H1 (cell line): Measurements from ENCODE around the gene JUP. TPM values are rescaled to one million over a fixed set of nuclear protein-coding genes. Genes with fewer than 3 reads are reported as not detected.

Source experiments
- CTCF ChIA-PET: fragments of 300-600 bp; sonication (Branson Sonifier 250); formaldehyde crosslinking; loops from one replicate; lab custom pipeline; 2021; ENCODE audit not compliant: partially characterized antibody; lab: Charles Lee
- POLR2A ChIA-PET: fragments of 300-600 bp; sonication (Branson Sonifier 250); formaldehyde crosslinking; loops from one replicate; lab custom pipeline; 2021; ENCODE audit warnings: inconsistent platforms; ENCODE audit not compliant: partially characterized antibody; lab: Charles Lee
- DNase-seq, 2 experiments: peaks; one replicate each; pipeline versions ENCODE4 v3.0.0 to v3.0.0-alpha.2; 2010 to 2022; ENCODE audit warnings: low spot score in 2 of 2, low read depth in 1 of 2, mixed read lengths in 1 of 2
- FAIRE-seq: peaks from 2 replicates; lab custom pipeline; 2011; peaks lifted over from hg19 to GRCh38; lab: Jason Lieb, UNC
- H2AFZ ChIP-seq: 2 replicates; pipeline ENCODE4 v1.8.1; 2012; ENCODE audit warnings: low read length, inconsistent platforms
- H2AK5ac ChIP-seq: 2 replicates; pipeline ENCODE4 v1.6.1; 2013; ENCODE audit warnings: low read depth, low read length
- H2BK120ac ChIP-seq: replicated peaks from 2 replicates; pipeline ENCODE3; 2013; ENCODE audit warnings: low read depth, low read length, inconsistent platforms
- H2BK12ac ChIP-seq: 2 replicates; pipeline ENCODE4 v1.6.1; 2013; ENCODE audit warnings: low read depth, low read length
- H2BK15ac ChIP-seq: 2 replicates; pipeline ENCODE4 v1.6.1; 2013; ENCODE audit warnings: low read length
- H2BK20ac ChIP-seq: 2 replicates; pipeline ENCODE4 v1.6.1; 2013; ENCODE audit warnings: low read length
- H2BK5ac ChIP-seq: 2 replicates; pipeline ENCODE4 v1.6.1; 2013; ENCODE audit warnings: low read depth, low read length
- H3K14ac ChIP-seq: 2 replicates; pipeline ENCODE4 v1.6.1; 2013; ENCODE audit warnings: inconsistent platforms; ENCODE audit not compliant: insufficient read length
- H3K18ac ChIP-seq: 2 replicates; pipeline ENCODE4 v1.6.1; 2013; ENCODE audit warnings: low read length; ENCODE audit errors: extremely low read depth
- H3K23ac ChIP-seq: 2 replicates; pipeline ENCODE4 v1.6.1; 2013; ENCODE audit warnings: inconsistent platforms; ENCODE audit not compliant: insufficient read length
- H3K23me2 ChIP-seq: 2 replicates; pipeline ENCODE4 v1.6.1; 2013; ENCODE audit warnings: low read depth, low read length
- H3K27ac ChIP-seq: 2 replicates; pipeline ENCODE4 v1.6.1; 2011; ENCODE audit warnings: low read depth, low read length, inconsistent platforms
- H3K27me3 ChIP-seq, 4 experiments: replicated peaks in 1 of 4; 1 replicate in 1 of 4; 2 replicates in 3 of 4; pipeline versions ENCODE4 v1.6.1 to v1.8.1; 2011 to 2013; ENCODE audit warnings: low read length in 3 of 4, mild to moderate bottlenecking in 3 of 4, inconsistent platforms in 2 of 4, mixed read lengths in 2 of 4, moderate library complexity in 1 of 4; ENCODE audit not compliant: control insufficient read depth in 3 of 4, insufficient read depth in 3 of 4; ENCODE audit errors: extremely low read depth in 1 of 4
- H3K36me3 ChIP-seq, 4 experiments: 2 replicates each; pipeline versions ENCODE4 v1.6.1 to v1.8.1; 2011 to 2013; ENCODE audit warnings: mild to moderate bottlenecking in 4 of 4, low read length in 3 of 4, moderate library complexity in 2 of 4, control low read depth in 1 of 4, inconsistent platforms in 1 of 4; ENCODE audit not compliant: insufficient read depth in 4 of 4, control insufficient read depth in 2 of 4
- H3K4ac ChIP-seq: replicated peaks from 2 replicates; pipeline ENCODE3; 2013; ENCODE audit warnings: low read length, low read depth, mixed read lengths, inconsistent platforms; ENCODE audit not compliant: insufficient read length
- H3K4me1 ChIP-seq, 4 experiments: replicated peaks in 1 of 4; 1 replicate in 1 of 4; 2 replicates in 3 of 4; pipeline versions ENCODE4 v1.6.1 to v1.8.1; 2011 to 2013; ENCODE audit warnings: low read length in 3 of 4, inconsistent platforms in 2 of 4, mixed read lengths in 1 of 4; ENCODE audit not compliant: insufficient read depth in 4 of 4, control insufficient read depth in 3 of 4
- H3K4me2 ChIP-seq, 2 experiments: 2 replicates each; pipeline versions ENCODE4 v1.6.1 to v1.8.1; 2011 to 2013; ENCODE audit warnings: low read depth in 2 of 2, low read length in 2 of 2, control low read depth in 1 of 2, inconsistent platforms in 1 of 2, mild to moderate bottlenecking in 1 of 2; ENCODE audit not compliant: insufficient read depth in 1 of 2
- H3K4me3 ChIP-seq, 4 experiments: fragments of 200-600, 300-600 bp in 1 of 4; sonication (generic), shearing (Covaris generic), sonication (Bioruptor Twin) in 1 of 4; 2 replicates each; pipeline versions ENCODE4 v1.5.1 to v1.8.1; 2011 to 2016; ENCODE audit warnings: low read length in 4 of 4, low read depth in 3 of 4, control low read depth in 2 of 4, inconsistent platforms in 2 of 4, mild to moderate bottlenecking in 2 of 4, mixed read lengths in 1 of 4, moderate library complexity in 1 of 4; ENCODE audit not compliant: insufficient read depth in 2 of 4; ENCODE audit errors: extremely low read depth in 1 of 4
- H3K56ac ChIP-seq: replicated peaks from 2 replicates; pipeline ENCODE3; 2013; ENCODE audit warnings: low read depth, mild to moderate bottlenecking, mixed read lengths, low read length, inconsistent platforms; ENCODE audit not compliant: insufficient read length
- H3K79me1 ChIP-seq: 2 replicates; pipeline ENCODE4 v1.6.1; 2013; ENCODE audit warnings: low read depth, low read length, control low read depth
- H3K79me2 ChIP-seq, 2 experiments: 2 replicates each; pipeline versions ENCODE4 v1.6.1 to v1.8.1; 2012 to 2013; ENCODE audit warnings: low read length in 2 of 2, mild to moderate bottlenecking in 2 of 2, inconsistent platforms in 1 of 2; ENCODE audit not compliant: insufficient read depth in 2 of 2, control insufficient read depth in 1 of 2
- H3K9ac ChIP-seq, 4 experiments: replicated peaks in 1 of 4; 1 replicate in 1 of 4; 2 replicates in 3 of 4; pipeline versions ENCODE4 v1.6.1 to v1.8.1; 2011 to 2013; ENCODE audit warnings: low read depth in 3 of 4, low read length in 3 of 4, control low read depth in 2 of 4, mild to moderate bottlenecking in 2 of 4, moderate library complexity in 2 of 4, inconsistent platforms in 1 of 4; ENCODE audit errors: extremely low read depth in 1 of 4
- H3K9me3 ChIP-seq, 2 experiments: 2 replicates each; pipeline versions ENCODE4 v1.6.1 to v1.8.1; 2012 to 2013; ENCODE audit warnings: mild to moderate bottlenecking in 2 of 2, moderate library complexity in 2 of 2, control low read depth in 1 of 2, inconsistent platforms in 1 of 2, low read depth in 1 of 2, low read length in 1 of 2, mixed read lengths in 1 of 2; ENCODE audit not compliant: insufficient read depth in 2 of 2
- H4K20me1 ChIP-seq, 2 experiments: replicated peaks in 1 of 2; 2 replicates each; pipeline versions ENCODE3 to v1.8.1; 2011 to 2013; ENCODE audit warnings: inconsistent platforms in 2 of 2, low read length in 2 of 2, mild to moderate bottlenecking in 1 of 2; ENCODE audit not compliant: insufficient read depth in 2 of 2, control insufficient read depth in 1 of 2
- H4K5ac ChIP-seq: 2 replicates; pipeline ENCODE4 v1.6.1; 2013; ENCODE audit warnings: low read length, low read depth, mixed read lengths, inconsistent platforms; ENCODE audit not compliant: insufficient read length
- H4K8ac ChIP-seq: 2 replicates; pipeline ENCODE4 v1.8.0; 2013; ENCODE audit warnings: mild to moderate bottlenecking, moderate library complexity, low read length, inconsistent platforms; ENCODE audit not compliant: insufficient read depth; ENCODE audit errors: extremely low read depth
- H4K91ac ChIP-seq: replicated peaks from 2 replicates; pipeline ENCODE3; 2013; ENCODE audit warnings: low read length, mixed read lengths, inconsistent platforms; ENCODE audit not compliant: insufficient read length
- ASH2L ChIP-seq: fragments of 200-600, 300-600 bp; sonication (generic); IDR thresholded peaks from one replicate; pipeline ENCODE4 v1.7.1; 2017; ENCODE audit warnings: low read length
- BCL11A ChIP-seq, 2 experiments: IDR thresholded peaks; one replicate each; pipeline ENCODE4 v1.6.1; 2011; ENCODE audit warnings: low read depth in 2 of 2, low read length in 2 of 2, mild to moderate bottlenecking in 2 of 2
- CBX5 ChIP-seq: fragments of 300-800, 300-1000 bp; sonication (generic); IDR thresholded peaks from 2 replicates; pipeline ENCODE4 v1.7.1; 2016; ENCODE audit warnings: antibody characterized with exemption, low read length, low read depth
- CHD2 ChIP-seq: IDR thresholded peaks from 2 replicates; pipeline ENCODE4 v1.6.1; 2012; ENCODE audit warnings: low read length, improper control_type of control experiment
- EGR1 ChIP-seq: IDR thresholded peaks from 2 replicates; pipeline ENCODE4 v1.6.1; 2011; ENCODE audit warnings: low read depth, low read length, borderline replicate concordance
- MAFK ChIP-seq: IDR thresholded peaks from 2 replicates; pipeline ENCODE4 v1.6.1; 2012; ENCODE audit warnings: low read depth, mild to moderate bottlenecking, improper control_type of control experiment, low read length
- NANOG ChIP-seq: IDR thresholded peaks from 2 replicates; pipeline ENCODE4 v1.6.1; 2011; ENCODE audit warnings: low read length, low read depth, mild to moderate bottlenecking, inconsistent platforms; ENCODE audit not compliant: insufficient read depth, poor library complexity, severe bottlenecking
- POLR2A ChIP-seq, 2 experiments: IDR thresholded peaks; 1 replicate in 1 of 2; 2 replicates in 1 of 2; pipeline ENCODE4 v1.6.1; 2011; ENCODE audit warnings: low read depth in 2 of 2, low read length in 2 of 2, mild to moderate bottlenecking in 2 of 2; ENCODE audit errors: control extremely low read depth in 1 of 2
- RBBP5 ChIP-seq: IDR thresholded peaks from 2 replicates; pipeline ENCODE4 v1.7.1; 2012; ENCODE audit warnings: low read depth, mild to moderate bottlenecking, inconsistent platforms, low read length, moderate library complexity, borderline replicate concordance
- RXRA ChIP-seq: IDR thresholded peaks from 2 replicates; pipeline ENCODE4 v1.6.1; 2011; ENCODE audit warnings: low read depth, mild to moderate bottlenecking, low read length, moderate library complexity; ENCODE audit not compliant: insufficient read depth
- SP1 ChIP-seq: IDR thresholded peaks from 2 replicates; pipeline ENCODE4 v1.6.1; 2011; ENCODE audit warnings: low read depth, low read length
- TAF1 ChIP-seq: IDR thresholded peaks from 2 replicates; pipeline ENCODE4 v1.6.1; 2011; ENCODE audit warnings: mild to moderate bottlenecking, low read depth, low read length
- WGBS, 2 experiments: shearing (Covaris generic) in 1 of 2; methylation state at CpG; one replicate each; pipeline versions ENCODE4 v1.1.6 to v1.1.7; 2013 to 2015; ENCODE audit warnings: low lambda C conversion rate in 2 of 2, mixed read lengths in 2 of 2, inconsistent platforms in 1 of 2, low coverage in 1 of 2, missing lambda C conversion rate in 1 of 2; ENCODE audit not compliant: insufficient replicate concordance in 2 of 2, insufficient coverage in 1 of 2, insufficient read length in 1 of 2; ENCODE audit errors: extremely low coverage in 1 of 2, missing lambda C conversion rate in 1 of 2; 5-methylcytosine and 5-hydroxymethylcytosine counted together
- polyA plus RNA-seq, 7 experiments: library from polyadenylated mRNA; depleted of rRNA in 3 of 7; stranded (reverse) in 5 of 7; unstranded in 2 of 7; fragments of >200 nt in 5 of 7; fragments of 200-250 nt in 2 of 7; gene quantifications; 1 replicate in 5 of 7; 2 replicates in 1 of 7; 4 replicates in 1 of 7; pipeline versions ENCODE4 v1.2.1 to v1.2.3, GENCODE V29; 2011 to 2013; ENCODE audit warnings: missing spikeins in 2 of 7, mixed read lengths in 2 of 7
- total RNA-seq: library from RNA; stranded (reverse); fragmentation: NEBNext Ultra II Directional; extraction: Animal tissue kit (Norgen Biotek cat#: 25700); gene quantifications from 2 replicates; pipeline ENCODE4 v1.2.1, GENCODE V29; 2021

The JUP gene
- total and polyA plus RNA-seq, 2 of the 8 experiments (the other 6 are each of a cell fraction or from before 2014, with no cell fraction given): 62.8 to 102 TPM

- Histone ChIP-seq H3K4me1 (peaks cover 6 to 19% (median 15%) of the 10 kb centered on the region in 4 experiments), H3K27me3 (peaks cover 0 to 4% (median 2%) of the 10 kb centered on the region in 4 experiments; a peak in 4 of 7 replicates), H3K9ac (peak overlapping the region in 1 of 4 experiments; percentile 17; a peak in 2 of 7 replicates), H3K4me3 (peak overlapping the region in 1 of 4 experiments; percentile 47; a peak in 3 of 8 replicates), H4K5ac (no peak overlapping the region), H3K27ac (no peak overlapping the region; the same call in 1 of the 2 replicates), H2BK12ac (peak overlapping the region; percentile 9; the same call in 1 of the 2 replicates), H3K4ac (no peak overlapping the region), H2BK5ac (no peak overlapping the region), H3K18ac (no peak overlapping the region; the same call in 1 of the 2 replicates), H2AFZ (no peak overlapping the region), H4K20me1 (no peaks in the 10 kb centered on the region), H2BK20ac (no peak overlapping the region), H3K23me2 (no peaks in the 10 kb centered on the region; the same call in 1 of the 2 replicates), H4K8ac (no peak overlapping the region), H2BK120ac (no peak overlapping the region), H3K79me1 (no peaks in the 10 kb centered on the region), H3K36me3 (no peaks in the 10 kb centered on the region), H3K9me3 (no peaks in the 10 kb centered on the region), H3K56ac (no peak overlapping the region), H2AK5ac (no peak overlapping the region), H2BK15ac (no peak overlapping the region), H3K4me2 (peak overlapping the region; percentile 72 to 79), H3K79me2 (no peaks in the 10 kb centered on the region), H3K23ac (no peak overlapping the region), H3K14ac (no peak overlapping the region), H4K91ac (no peak overlapping the region)
- 33% methylated on average over 14 of the region's 14 CpGs; no CpG with 5 or more reads in 1 of the 2 experiments for WGBS, 2 experiments
- DNase-seq: peak in 1 of 2 experiments; percentile 76
- ChIA-PET POLR2A (interaction anchor here (0.7 to 4.2 kb wide), 8 partner anchors 9 to 105 kb away, joined by 3 to 41 read pairs (median 5); partner anchors contain the start of genes FKBP10, HAP1, JUP and P3H4), CTCF (interaction anchor here (0.8 to 10.9 kb wide), 13 partner anchors 6 to 274 kb away, joined by 3 to 149 read pairs (median 4); partner anchors contain the start of gene JUP)
- FAIRE-seq: no peak
- no peak for TF ChIP-seq CBX5
- peak; percentile 54; the same call in 1 of the 2 replicates for TF ChIP-seq SP1
- peak; percentile 14 for TF ChIP-seq NANOG
- TF ChIP-seq CHD2: peak; percentile 44; the same call in 1 of the 2 replicates
- TF ChIP-seq MAFK: no peak
- no peak for TF ChIP-seq BCL11A (IDR thresholded peaks at IDR 0.05; ENCODE audit: low read depth in 2 of 2, low read length in 2 of 2)
- no peak for TF ChIP-seq POLR2A (IDR thresholded peaks at IDR 0.05; ENCODE audit: control extremely low read depth in 1 of 2, low read depth in 2 of 2, low read length in 2 of 2)
- TF ChIP-seq RXRA: 0 out of 2 replicates have a peak, but pooled peaks have one; percentile 68
- TF ChIP-seq EGR1: peak; percentile 89; the same call in 1 of the 2 replicates
- TF ChIP-seq ASH2L: peak; percentile 42
- TF ChIP-seq RBBP5: peak; percentile 24; the same call in 1 of the 2 replicates
- peak; percentile 38; the same call in 1 of the 2 replicates for TF ChIP-seq TAF1
Observed at GRCh38 chr17:41793784-41794539, 7.5 kb upstream of the JUP start.
